Astrocyte of the hippocampus (primary cell): Measurements from ENCODE around the gene SACM1L.

Experiments used
- DNase-seq: peaks from one replicate; pipeline ENCODE4 v3.0.0; 2011; ENCODE audit warnings: low read depth, low spot score

The SACM1L gene

GRCh38 chr3:45688882-45689786 is at the start of gene SACM1L:
Gene SACM1L (plus strand): TSS chr3:45689396. CDS start chr3:45689466, 70 bp downstream.
- peak; percentile 100 for DNase-seq

GRCh38 chr3:45640091-45640507 is 49.1 kb upstream of the SACM1L start:
- DNase-seq = no peak

GRCh38 chr3:45640724-45641361 is 48.4 kb upstream of the SACM1L start:
- no peak for DNase-seq

GRCh38 chr3:45641756-45642155 is 47.4 kb upstream of the SACM1L start:
- DNase-seq = no peak

- peak; percentile 92 for DNase-seq
Measured at GRCh38 chr3:45642731-45643152, 46.5 kb upstream of the SACM1L start.

- DNase-seq = peak; percentile 73
Measured at GRCh38 chr3:45644063-45644790, 45.0 kb upstream of the SACM1L start.

- peak; percentile 68 for DNase-seq
Measured at GRCh38 chr3:45644791-45645201, 44.4 kb upstream of the SACM1L start.

- no peak for DNase-seq
Measured at GRCh38 chr3:45646051-45646585, 43.1 kb upstream of the SACM1L start.

- DNase-seq = peak; percentile 66
Measured at GRCh38 chr3:45647148-45647619, 42.0 kb upstream of the SACM1L start.

GRCh38 chr3:45653205-45653604 is 36.0 kb upstream of the SACM1L start:
- no peak for DNase-seq

GRCh38 chr3:45654397-45654944 is 34.7 kb upstream of the SACM1L start:
- DNase-seq = no peak

GRCh38 chr3:45655906-45656305 is 33.3 kb upstream of the SACM1L start:
- no peak for DNase-seq

GRCh38 chr3:45656575-45657363 is 32.4 kb upstream of the SACM1L start:
- peak; percentile 96 for DNase-seq

- DNase-seq = no peak
Measured at GRCh38 chr3:45657853-45658252, 31.3 kb upstream of the SACM1L start.

GRCh38 chr3:45659661-45660566 is 29.3 kb upstream of the SACM1L start:
- DNase-seq = peak; percentile 79

- DNase-seq = no peak
Measured at GRCh38 chr3:45660567-45660901, 28.7 kb upstream of the SACM1L start.

GRCh38 chr3:45664578-45664977 is 24.6 kb upstream of the SACM1L start:
- DNase-seq = no peak

GRCh38 chr3:45665101-45665572 is 24.1 kb upstream of the SACM1L start:
- DNase-seq = peak; percentile 30

GRCh38 chr3:45666757-45667431 is 22.3 kb upstream of the SACM1L start:
- peak; percentile 90 for DNase-seq
